SJCRH30 (cell line): ENCODE measurements around the gene PIAS2. TPM values are rescaled to one million over a fixed set of nuclear protein-coding genes. Genes with fewer than 3 reads are reported as not detected.
"Not testable (repeated sequence)": the region's sequence is repeated elsewhere in the genome, so short reads cannot be mapped to it uniquely, and the experiment has no call there.

ENCODE experiments used
- DNase-seq, 2 experiments: peaks; one replicate each; pipeline ENCODE4 v3.0.0-alpha.2; 2015 to 2020
- H3K27ac ChIP-seq: fragments of 250-450 bp; sonication (Bioruptor Pico); 2 replicates; pipeline ENCODE4 v1.5.1; 2020; ENCODE audit warnings: mild to moderate bottlenecking, moderate library complexity
- H3K27me3 ChIP-seq: fragments of 250-450 bp; sonication (Bioruptor Pico); 2 replicates; pipeline ENCODE4 v1.5.1; 2020; ENCODE audit warnings: mild to moderate bottlenecking, moderate library complexity
- H3K36me3 ChIP-seq: fragments of 250-450 bp; sonication (Bioruptor Pico); 2 replicates; pipeline ENCODE4 v1.5.1; 2020; ENCODE audit warnings: mild to moderate bottlenecking, moderate library complexity
- H3K4me1 ChIP-seq: fragments of 250-450 bp; sonication (Bioruptor Pico); 2 replicates; pipeline ENCODE4 v1.5.1; 2020; ENCODE audit warnings: mild to moderate bottlenecking, moderate library complexity
- H3K4me3 ChIP-seq: fragments of 250-450 bp; sonication (Bioruptor Pico); 2 replicates; pipeline ENCODE4 v1.5.1; 2020; ENCODE audit warnings: mild to moderate bottlenecking, moderate library complexity
- H3K9me3 ChIP-seq: fragments of 250-450 bp; sonication (Bioruptor Pico); replicated peaks from 2 replicates; pipeline ENCODE4 v1.5.1; 2020; ENCODE audit warnings: mild to moderate bottlenecking, moderate library complexity
- total RNA-seq: library from RNA; depleted of rRNA; stranded (reverse); fragments of >200 nt; shearing (Covaris generic); gene quantifications from 2 replicates; pipeline ENCODE4 v1.2.3, GENCODE V29; 2014; rRNA removed

PIAS2 gene, protein sequence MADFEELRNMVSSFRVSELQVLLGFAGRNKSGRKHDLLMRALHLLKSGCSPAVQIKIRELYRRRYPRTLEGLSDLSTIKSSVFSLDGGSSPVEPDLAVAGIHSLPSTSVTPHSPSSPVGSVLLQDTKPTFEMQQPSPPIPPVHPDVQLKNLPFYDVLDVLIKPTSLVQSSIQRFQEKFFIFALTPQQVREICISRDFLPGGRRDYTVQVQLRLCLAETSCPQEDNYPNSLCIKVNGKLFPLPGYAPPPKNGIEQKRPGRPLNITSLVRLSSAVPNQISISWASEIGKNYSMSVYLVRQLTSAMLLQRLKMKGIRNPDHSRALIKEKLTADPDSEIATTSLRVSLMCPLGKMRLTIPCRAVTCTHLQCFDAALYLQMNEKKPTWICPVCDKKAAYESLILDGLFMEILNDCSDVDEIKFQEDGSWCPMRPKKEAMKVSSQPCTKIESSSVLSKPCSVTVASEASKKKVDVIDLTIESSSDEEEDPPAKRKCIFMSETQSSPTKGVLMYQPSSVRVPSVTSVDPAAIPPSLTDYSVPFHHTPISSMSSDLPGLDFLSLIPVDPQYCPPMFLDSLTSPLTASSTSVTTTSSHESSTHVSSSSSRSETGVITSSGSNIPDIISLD
- 33.2 and 35.8 TPM in 2 replicates for total RNA-seq

DNA sequence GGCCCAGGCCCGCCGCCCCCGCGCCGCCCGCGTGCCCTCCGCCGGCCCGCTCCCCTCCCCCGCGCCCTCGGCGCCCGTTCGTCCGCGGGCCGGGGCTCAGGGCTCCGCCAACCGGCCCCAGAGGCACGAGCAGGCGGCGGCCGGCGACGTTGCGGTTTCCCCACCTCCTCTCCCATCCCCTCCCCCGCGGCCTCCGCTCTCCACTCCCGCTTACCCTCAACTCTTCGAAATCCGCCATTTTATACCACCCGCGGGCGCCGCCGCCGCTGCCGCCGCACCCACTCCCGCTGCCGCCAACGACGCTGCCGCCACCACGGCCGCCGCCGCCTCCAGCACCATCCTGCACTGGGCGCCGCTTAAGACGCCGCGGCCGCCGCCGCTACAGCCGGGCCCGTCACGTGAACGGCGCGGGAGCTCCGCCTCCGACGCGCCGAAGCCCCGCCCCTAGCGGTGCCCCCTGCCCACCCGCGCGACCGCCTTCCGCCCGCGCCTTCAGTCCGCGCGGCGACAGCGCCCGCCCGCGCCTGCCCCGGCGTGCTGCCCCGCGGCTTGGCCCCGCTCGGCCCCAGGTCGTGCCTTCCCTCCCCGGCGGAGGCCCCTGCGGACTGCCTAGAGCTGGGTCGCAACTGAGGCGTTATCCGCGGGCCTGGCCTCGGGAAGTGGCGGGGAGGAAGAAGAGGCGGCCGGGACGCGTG, at the start of gene PIAS2, which contains the start of gene KATNAL2:
TSS of gene PIAS2 (minus strand) at position 400 of the 695 bp plus-strand sequence. CDS start at position 238, 162 bp downstream.
TSS of gene KATNAL2 (plus strand) at position 495 of the 695 bp plus-strand sequence. CDS start 29,271 bp downstream, outside the sequence.
- H3K27me3 ChIP-seq: no peaks in the 10 kb centered on the region
- DNase-seq: peak; percentile 68 to 80
- peaks cover 3% of the 10 kb centered on the region; the same call in 1 of the 2 replicates for H3K4me1 ChIP-seq
- H3K9me3 ChIP-seq: no peaks in the 10 kb centered on the region
- no peaks in the 10 kb centered on the region for H3K36me3 ChIP-seq
- H3K27ac ChIP-seq: peak within 1 kb of the TSS; percentile 85
- H3K4me3 ChIP-seq: peak within 1 kb of the TSS; percentile 88

DNA sequence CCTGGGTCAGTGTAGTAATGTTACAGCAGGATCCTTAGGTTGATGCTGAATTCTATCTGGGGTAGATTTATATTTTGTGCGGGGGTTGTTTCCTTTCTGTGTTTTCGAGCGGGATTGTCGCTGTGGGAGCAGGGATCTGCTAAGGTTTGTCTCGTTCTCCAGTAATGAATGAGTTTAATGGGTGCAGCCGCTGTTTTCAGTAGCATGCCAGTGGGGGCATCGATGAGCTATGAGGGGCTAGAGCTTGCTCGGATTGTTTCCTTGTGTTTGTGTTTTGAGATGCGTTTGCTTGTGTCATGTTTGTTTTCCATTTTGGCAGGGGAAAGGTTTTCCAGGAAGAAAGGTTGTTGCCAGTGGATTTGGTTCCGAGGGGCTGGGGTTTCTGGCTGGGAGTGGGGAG, 49.0 kb upstream of the PIAS2 start:
- not testable (repeated sequence) for DNase-seq, H3K9me3 ChIP-seq, H3K36me3 ChIP-seq, H3K27ac ChIP-seq, H3K4me3 ChIP-seq, H3K4me1 ChIP-seq, H3K27me3 ChIP-seq

DNA sequence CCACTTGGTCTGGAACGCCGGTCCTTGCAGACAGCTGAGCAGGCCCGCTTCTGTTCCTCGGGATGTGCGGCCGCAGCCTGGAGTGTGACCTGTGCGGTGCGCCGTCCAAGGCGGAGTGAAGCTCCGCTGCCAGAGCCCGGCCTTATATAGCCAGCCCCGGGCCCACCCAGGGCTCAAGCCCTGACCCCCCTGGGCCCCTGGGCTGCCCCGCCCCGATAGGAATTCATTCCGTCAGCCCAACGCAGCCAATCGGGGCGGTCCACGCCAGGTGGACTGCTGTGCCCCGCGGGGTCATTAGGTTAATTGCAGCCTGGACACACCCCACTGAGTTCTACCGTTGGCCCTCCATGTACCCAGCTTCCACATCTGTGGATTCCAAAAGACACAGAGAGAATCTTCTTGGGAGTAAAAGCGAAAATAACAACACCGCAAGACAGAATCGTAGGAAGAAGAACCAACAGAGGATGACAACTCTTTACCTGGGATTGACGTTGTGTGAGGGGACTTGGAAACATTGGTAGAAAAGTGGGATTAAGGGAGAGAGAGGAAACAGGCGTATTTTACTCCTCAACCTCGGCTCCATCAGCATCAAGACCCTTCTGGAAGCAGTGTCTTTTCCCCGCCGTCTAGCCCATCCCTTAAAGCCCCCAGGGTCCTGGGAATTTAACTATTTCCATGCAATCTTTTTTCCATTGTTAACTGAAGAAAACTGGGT, 47.4 kb upstream of the PIAS2 start:
- not testable (repeated sequence) for H3K27ac ChIP-seq, H3K27me3 ChIP-seq, H3K4me3 ChIP-seq, H3K9me3 ChIP-seq, DNase-seq, H3K36me3 ChIP-seq, H3K4me1 ChIP-seq

DNA sequence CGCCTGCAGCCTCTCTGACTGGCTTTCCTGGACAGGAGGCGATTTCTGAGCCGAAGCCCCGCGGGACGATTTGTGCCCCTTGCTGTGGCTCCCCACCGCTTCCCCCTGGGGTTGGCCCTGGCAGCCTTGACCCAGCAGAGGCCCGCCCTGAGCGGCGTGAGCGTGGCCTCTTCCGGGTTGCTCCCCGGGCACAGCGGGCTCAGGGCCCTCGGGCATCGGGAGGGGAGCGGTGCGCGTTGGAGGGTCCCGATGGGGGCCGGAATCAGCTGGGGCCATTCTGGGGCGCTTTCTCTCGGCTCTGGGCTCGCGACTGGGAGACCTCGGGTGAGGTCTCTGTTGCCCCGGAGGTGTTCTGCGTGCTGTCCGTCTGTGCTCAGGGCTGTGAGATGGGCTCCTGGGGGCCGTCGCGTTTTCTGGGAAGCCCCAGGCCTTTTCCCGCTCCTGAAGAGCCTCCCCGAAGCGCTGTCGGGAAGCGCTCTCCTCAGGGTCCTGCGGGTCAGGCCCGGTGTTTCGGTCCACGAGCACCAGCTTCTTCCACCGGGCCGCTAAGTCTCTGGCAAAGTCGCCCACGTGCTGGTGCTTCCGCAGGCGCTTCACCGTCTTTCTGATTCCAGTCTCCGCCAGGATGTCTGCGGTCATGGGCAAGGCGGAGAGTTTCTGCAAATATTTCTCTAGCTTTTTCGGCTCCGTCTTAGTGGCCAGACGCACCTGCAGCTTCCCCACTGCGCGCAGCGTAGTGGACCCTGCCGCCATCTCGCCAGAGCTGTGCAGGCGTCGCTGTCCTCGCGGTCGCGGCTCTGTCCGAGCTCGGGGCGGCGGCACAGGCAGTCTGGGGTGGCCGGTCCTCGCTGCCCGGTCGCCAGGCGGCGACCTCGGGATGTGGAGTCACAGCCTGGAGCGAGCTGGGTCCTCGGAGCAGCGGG, 46.6 kb upstream of the PIAS2 start:
- not testable (repeated sequence) for H3K9me3 ChIP-seq, H3K4me1 ChIP-seq, DNase-seq, H3K4me3 ChIP-seq, H3K36me3 ChIP-seq, H3K27ac ChIP-seq, H3K27me3 ChIP-seq

DNA sequence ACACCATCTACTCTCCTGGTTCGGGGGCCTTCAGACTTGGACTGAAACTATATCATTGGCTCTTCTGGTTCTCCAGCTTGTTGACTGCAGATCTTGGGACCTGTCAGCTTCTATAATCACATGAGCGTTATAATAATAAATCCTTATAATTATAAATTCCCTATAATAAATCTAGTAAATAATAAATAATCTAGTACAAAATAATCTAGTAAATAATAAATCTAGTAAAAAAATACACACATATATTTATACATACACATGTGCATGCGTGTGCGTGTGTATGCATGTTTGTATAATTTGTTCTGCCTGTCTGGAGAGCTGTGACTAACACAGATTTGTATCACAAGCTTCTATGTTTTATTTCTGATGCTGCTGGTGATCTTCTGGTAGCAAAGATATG, 40.9 kb upstream of the PIAS2 start:
- H3K9me3 ChIP-seq: no peaks in the 10 kb centered on the region
- no peaks in the 10 kb centered on the region for H3K4me1 ChIP-seq
- H3K27me3 ChIP-seq: no peaks in the 10 kb centered on the region
- no peak overlapping the region for H3K27ac ChIP-seq
- no peak for DNase-seq
- no peak overlapping the region for H3K4me3 ChIP-seq
- no peaks in the 10 kb centered on the region for H3K36me3 ChIP-seq

DNA sequence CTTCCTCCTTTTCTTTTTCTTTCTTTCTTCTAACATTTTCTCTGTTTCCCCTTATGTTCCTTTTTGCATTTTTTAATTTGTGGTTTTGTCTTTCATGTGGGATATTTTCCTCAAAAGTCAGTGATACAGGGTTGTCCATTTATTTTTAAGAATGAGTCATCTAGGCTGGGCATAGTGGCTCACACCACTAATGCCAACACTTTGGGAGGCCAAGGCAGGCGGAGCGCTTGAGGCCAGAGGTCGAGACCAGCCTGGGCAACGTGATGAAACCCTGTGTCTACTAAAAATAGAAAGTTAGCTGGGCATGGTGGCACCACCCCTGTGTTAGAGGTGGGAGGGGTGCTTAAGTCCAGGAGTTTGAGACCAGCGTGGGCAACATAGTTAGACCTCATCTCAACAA, 35.9 kb upstream of the PIAS2 start:
- DNase-seq: no peak
- no peaks in the 10 kb centered on the region for H3K4me1 ChIP-seq
- no peaks in the 10 kb centered on the region for H3K36me3 ChIP-seq
- no peak overlapping the region for H3K4me3 ChIP-seq
- H3K27ac ChIP-seq: no peak overlapping the region
- H3K9me3 ChIP-seq: no peaks in the 10 kb centered on the region
- H3K27me3 ChIP-seq: no peaks in the 10 kb centered on the region

DNA sequence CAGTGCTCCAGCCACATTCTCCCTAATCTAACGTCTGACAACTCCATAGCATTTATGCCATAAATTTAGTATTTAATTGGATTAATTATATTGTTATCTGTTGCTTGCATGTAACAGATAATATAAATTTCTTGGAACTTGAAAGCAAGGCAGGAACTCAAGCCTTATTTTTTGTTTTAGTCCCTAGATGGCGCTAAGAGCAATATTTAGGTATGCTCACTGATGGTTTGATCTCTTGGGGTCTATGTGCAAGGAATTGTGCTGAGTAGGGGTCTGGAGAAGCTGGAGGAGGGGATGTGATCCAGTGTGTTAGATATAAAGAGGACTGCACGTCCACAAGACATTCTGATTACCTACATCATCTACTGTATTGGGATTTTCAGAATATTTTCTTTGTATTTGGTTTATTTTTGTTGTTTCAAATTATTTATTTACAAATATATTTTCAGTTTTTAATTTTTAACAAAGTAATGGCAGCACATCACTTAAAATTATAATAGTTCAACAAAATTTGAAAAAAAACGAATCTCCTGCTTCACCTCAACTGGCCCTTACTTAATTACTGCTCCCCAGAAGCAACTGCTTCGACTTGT, 32.9 kb upstream of the PIAS2 start:
- H3K4me1 ChIP-seq: 0 out of 2 replicates have a peak, but pooled peaks cover 3% of the 10 kb centered on the region
- no peaks in the 10 kb centered on the region for H3K36me3 ChIP-seq
- no peaks in the 10 kb centered on the region for H3K27me3 ChIP-seq
- H3K9me3 ChIP-seq: no peaks in the 10 kb centered on the region
- peak in 1 of 2 experiments; percentile 42 for DNase-seq
- H3K27ac ChIP-seq: no peak overlapping the region
- no peak overlapping the region for H3K4me3 ChIP-seq

DNA sequence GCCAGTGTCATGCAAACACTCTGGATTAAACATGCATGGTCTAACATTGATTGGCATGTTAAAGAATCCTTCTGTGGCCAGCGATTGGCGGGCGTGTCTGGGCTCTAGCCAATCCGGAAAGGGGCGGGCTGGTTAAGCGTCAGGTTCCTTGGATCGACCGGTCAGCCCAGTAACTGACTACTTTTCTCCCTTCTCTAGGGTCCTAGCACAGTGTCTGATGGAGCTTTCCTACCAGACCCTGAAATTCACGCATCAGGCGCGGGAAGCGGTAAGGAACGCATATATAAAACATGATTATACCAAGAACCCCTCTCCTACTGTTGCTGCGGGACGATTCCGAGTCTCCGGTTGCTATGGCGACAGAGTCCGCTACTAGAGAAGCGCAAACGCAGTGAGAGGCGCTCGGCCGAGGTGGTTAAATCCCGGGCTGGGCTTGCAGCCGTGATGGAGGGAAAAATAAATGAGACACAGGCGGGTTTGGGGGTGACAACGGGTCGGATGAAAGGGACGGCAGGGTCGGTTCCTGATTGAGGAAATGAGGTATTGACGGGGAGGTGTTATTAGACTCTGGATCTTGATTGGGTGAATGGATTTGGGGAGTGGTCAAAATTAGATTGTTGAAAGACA, 29.5 kb upstream of the PIAS2 start:
- DNase-seq: peak; percentile 81 to 87
- Histone ChIP-seq H3K36me3 (no peaks in the 10 kb centered on the region), H3K4me3 (peak overlapping the region; percentile 74), H3K27ac (no peak overlapping the region), H3K4me1 (0 out of 2 replicates have a peak, but pooled peaks cover 3% of the 10 kb centered on the region), H3K27me3 (no peaks in the 10 kb centered on the region), H3K9me3 (no peaks in the 10 kb centered on the region)

DNA sequence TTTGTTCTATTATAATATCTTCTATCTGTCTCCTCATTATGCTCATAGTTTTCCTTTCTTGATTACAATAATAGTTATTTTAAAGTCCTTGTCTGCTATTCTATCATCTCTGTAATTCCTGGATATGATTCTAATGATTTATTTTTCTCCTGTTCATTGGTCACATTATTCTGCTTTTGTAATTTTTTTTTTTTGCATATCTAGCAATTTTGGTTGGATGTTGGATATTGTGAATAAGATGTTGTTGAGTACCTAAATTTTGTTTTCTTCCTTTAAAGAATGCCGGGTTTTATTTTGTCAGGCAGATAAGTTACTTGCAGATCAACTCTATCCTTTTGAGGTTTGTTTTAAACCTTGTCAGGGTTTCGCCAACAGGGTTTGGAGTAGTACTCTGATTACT, 25.3 kb upstream of the PIAS2 start:
- no peak for DNase-seq
- H3K4me3 ChIP-seq: no peak overlapping the region
- no peaks in the 10 kb centered on the region for H3K9me3 ChIP-seq
- H3K4me1 ChIP-seq: peaks cover 23% of the 10 kb centered on the region
- H3K27me3 ChIP-seq: no peaks in the 10 kb centered on the region
- no peaks in the 10 kb centered on the region for H3K36me3 ChIP-seq
- H3K27ac ChIP-seq: no peak overlapping the region

DNA sequence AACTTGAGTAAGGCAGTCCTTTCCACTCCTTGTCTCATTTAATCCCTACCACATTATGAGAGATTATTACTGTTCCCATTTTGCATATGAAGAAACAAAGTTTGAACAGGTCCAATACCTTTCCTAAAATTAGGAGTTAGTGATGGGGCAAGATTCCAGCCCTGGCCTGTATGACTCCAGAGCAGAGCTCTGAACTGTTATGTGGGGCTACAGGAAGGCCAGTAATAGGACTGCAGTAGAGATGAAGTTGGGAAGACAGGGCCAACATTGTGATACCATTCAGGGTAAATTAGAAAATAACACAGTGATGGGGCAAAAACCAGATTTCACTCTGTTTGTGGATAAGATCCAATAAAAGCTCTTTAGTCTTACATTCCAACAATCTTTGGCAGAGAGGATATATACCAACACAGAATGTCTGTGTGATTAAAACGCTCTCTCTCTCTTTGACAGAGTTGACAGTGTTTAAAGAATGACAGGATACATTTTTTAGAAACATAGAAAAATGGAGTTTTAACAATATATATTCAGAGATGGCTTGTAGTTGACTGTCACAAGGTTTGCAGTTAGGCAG, 22.8 kb upstream of the PIAS2 start:
- no peak overlapping the region for H3K4me3 ChIP-seq
- H3K9me3 ChIP-seq: no peaks in the 10 kb centered on the region
- H3K27me3 ChIP-seq: no peaks in the 10 kb centered on the region
- no peak for DNase-seq
- H3K4me1 ChIP-seq: peaks cover 20% of the 10 kb centered on the region
- H3K27ac ChIP-seq: peak overlapping the region; percentile 89
- no peaks in the 10 kb centered on the region for H3K36me3 ChIP-seq

DNA sequence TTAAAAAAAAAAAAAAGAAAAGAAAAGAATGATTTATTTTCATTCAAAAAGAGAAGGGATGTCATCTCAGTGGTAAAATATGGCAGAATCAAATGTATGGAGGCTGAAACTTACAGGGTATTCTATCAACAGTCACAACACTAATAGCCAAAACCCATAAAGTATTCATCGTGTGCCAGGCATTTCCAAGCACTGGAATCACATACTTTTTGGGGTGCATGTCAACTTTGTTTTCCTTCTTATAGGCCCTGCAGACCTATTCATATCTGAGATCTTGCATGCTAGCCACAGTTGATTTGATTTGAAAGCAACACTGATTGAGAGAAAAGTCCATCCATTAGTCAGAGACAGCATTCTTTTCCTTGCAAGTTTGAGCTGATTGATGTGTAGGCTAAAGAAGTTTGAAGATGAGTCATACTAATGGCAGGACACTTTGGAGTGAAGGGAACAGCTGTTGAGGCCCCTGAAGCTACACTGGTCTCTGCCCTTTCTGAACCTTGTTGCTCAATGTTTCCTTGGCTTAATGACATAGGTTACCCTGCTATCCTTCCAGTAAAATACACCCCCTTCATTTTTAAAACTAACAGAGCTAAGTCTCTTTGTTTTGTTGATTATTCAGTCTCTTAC, 22.1 kb upstream of the PIAS2 start:
- Histone ChIP-seq H3K27ac (peak overlapping the region; percentile 89), H3K9me3 (no peaks in the 10 kb centered on the region), H3K27me3 (no peaks in the 10 kb centered on the region), H3K4me1 (peaks cover 20% of the 10 kb centered on the region), H3K4me3 (peak overlapping the region; percentile 30), H3K36me3 (no peaks in the 10 kb centered on the region)
- DNase-seq: peak; percentile 80 to 91

DNA sequence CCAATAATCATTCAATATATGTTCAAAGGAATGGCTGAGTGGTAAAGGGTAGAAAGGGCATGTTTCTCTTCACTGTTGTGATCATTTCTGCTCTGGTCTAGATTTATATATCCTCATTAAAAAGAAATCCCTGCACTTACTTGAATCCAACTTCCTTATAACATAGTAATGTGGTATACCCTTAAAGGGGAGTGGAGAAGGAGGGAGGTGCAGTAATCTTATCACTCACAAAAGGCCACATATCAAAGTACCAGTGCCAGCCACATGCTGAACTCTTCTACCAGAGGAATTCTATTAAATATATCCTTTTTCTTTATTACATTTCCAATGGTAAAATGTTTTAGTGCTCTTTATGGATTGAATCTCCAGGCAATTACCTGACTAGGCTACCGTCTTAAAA, 3.3 kb upstream of the PIAS2 start:
- H3K36me3 ChIP-seq: no peaks in the 10 kb centered on the region
- H3K4me3 ChIP-seq: no peak overlapping the region
- 0 out of 2 replicates have a peak, but pooled peaks cover 3% of the 10 kb centered on the region for H3K4me1 ChIP-seq
- H3K27ac ChIP-seq: no peak overlapping the region
- H3K27me3 ChIP-seq: no peaks in the 10 kb centered on the region
- no peak for DNase-seq
- no peaks in the 10 kb centered on the region for H3K9me3 ChIP-seq
